ENCODE results near the gene KRTAP4-1.

DNA sequence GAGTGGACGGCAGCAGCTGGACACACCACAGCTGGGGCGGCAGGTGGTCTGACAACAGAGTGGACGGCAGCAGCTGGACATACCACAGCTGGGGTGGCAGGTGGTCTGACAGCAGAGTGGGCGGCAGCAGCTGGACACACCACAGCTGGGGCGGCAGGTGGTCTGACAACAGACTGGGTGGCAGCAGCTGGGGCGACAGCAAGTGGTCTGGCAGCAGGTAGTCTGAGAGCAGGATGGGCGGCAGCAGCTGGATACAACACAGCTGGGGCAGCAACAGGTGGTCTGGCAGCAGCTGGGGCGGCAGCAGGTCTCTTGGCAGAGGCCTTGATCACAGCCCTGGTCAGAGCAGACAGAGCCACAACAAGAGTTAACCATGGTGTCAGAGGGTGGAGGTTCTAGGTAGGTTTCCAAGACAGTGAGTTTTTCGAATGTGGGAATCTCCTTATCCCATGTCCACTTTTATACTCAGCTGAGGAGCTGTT lies at the start of gene KRTAP4-1:
- TF ChIP-seq FOXA1 (IDR thresholded peaks at IDR 0.05) (no peak), ELF4 (IDR thresholded peaks at IDR 0.05) (no peak), BHLHE40 (IDR thresholded peaks at IDR 0.05; ENCODE audit: borderline replicate concordance) (no peak), SUZ12 (IDR thresholded peaks at IDR 0.05) (no peak), ARNT (IDR thresholded peaks at IDR 0.05) (no peak), FOXK2 (IDR thresholded peaks at IDR 0.05) (no peak), CTBP1 (IDR thresholded peaks at IDR 0.05; ENCODE audit: borderline replicate concordance) (no peak), NFRKB (IDR thresholded peaks at IDR 0.05) (no peak), TARDBP (IDR thresholded peaks at IDR 0.05) (no peak), ZNF384 (IDR thresholded peaks at IDR 0.05) (no peak), SP1 (IDR thresholded peaks at IDR 0.05) (no peak), FOXM1 (IDR thresholded peaks at IDR 0.05; ENCODE audit: borderline replicate concordance) (no peak), LEF1 (IDR thresholded peaks at IDR 0.05; ENCODE audit: borderline replicate concordance) (no peak)

Data from HEK293T (cell line).